ENCODE results near the gene ZNF141.

GRCh38 chr4:422587-422986 is 85.0 kb downstream of the ZNF141 start:
- no peak for TF ChIP-seq CTCF (conservative IDR thresholded peaks at IDR 0.05 in 1 of 2, IDR thresholded peaks at IDR 0.05 in 1 of 2; ENCODE audit: low read depth in 1 of 2, low read length in 2 of 2)
- no peak for TF ChIP-seq EZH2 (IDR thresholded peaks at IDR 0.05; ENCODE audit: low read length, missing control alignments)
